ENCODE data around the gene GPC5.

DNA sequence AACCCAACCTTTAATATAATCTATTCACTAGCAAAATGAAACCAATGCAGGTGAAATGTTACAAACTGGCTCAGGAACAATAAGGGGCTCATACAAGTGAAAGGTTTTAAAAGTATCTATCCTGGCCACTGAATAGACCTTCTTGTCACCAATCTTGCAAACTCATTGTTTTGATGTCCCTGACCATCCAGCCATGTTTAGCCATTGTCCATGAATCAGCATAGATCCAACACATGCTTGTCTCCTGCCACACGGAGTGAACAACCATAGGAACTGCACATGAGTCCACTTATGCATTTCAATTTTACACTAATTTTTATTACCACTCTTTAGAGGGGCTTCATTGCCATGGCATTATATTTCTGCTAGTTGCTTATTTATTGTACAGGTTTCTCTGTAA is 331.4 kb downstream of the GPC5 start:
- no peak for TF ChIP-seq EZH2 (IDR thresholded peaks at IDR 0.05; ENCODE audit: borderline replicate concordance, low read depth, low read length, poor library complexity, severe bottlenecking)
- TF ChIP-seq, protein P1, sequence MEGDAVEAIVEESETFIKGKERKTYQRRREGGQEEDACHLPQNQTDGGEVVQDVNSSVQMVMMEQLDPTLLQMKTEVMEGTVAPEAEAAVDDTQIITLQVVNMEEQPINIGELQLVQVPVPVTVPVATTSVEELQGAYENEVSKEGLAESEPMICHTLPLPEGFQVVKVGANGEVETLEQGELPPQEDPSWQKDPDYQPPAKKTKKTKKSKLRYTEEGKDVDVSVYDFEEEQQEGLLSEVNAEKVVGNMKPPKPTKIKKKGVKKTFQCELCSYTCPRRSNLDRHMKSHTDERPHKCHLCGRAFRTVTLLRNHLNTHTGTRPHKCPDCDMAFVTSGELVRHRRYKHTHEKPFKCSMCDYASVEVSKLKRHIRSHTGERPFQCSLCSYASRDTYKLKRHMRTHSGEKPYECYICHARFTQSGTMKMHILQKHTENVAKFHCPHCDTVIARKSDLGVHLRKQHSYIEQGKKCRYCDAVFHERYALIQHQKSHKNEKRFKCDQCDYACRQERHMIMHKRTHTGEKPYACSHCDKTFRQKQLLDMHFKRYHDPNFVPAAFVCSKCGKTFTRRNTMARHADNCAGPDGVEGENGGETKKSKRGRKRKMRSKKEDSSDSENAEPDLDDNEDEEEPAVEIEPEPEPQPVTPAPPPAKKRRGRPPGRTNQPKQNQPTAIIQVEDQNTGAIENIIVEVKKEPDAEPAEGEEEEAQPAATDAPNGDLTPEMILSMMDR (conservative IDR thresholded peaks at IDR 0.05; ENCODE audit: low read depth, low read length) = no peak

All from A673 (cell line).